GM12878 (cell line): ENCODE results near the gene FBXL7. TPM values are rescaled to one million over a fixed set of nuclear protein-coding genes. Genes with fewer than 3 reads are reported as not detected.

Experiments used
- ATAC-seq: fragments of 200-7000 bp; cut with Tn5 transposase; 3 replicates; pipeline ENCODE4 v1.9.1; 2020; ENCODE audit warnings: mild to moderate bottlenecking, moderate library complexity
- BruUV-seq: library from RNA; stranded (reverse); fragments of 400-500 nt; replicated peaks from 2 replicates; lab custom pipeline; 2021; lab: Mats Ljungman, UMichigan
- CTCF ChIA-PET: fragments of 300-600 bp; sonication (Branson Sonifier 250); formaldehyde crosslinking; extraction: SDS; loops from one replicate; lab custom pipeline; 2021; ENCODE audit warnings: inconsistent platforms; lab: Yijun Ruan, JAX
- POLR2A ChIA-PET: fragments of 350-600 bp; formaldehyde crosslinking; extraction: SDS; loops from one replicate; lab custom pipeline; 2021; ENCODE audit warnings: inconsistent platforms; lab: Charles Lee
- RAD21 ChIA-PET: fragments of 300-600 bp; sonication (Branson Sonifier 250); formaldehyde crosslinking; loops from one replicate; lab custom pipeline; 2023; ENCODE audit warnings: antibody characterized with exemption; ENCODE audit not compliant: unreplicated experiment; lab: Charles Lee
- SMC1A ChIA-PET: fragments of 300-600 bp; sonication (Branson Sonifier 250); formaldehyde crosslinking; loops from one replicate; lab custom pipeline; 2023; ENCODE audit not compliant: unreplicated experiment, uncharacterized antibody; lab: Charles Lee
- DNase-seq: peaks from one replicate; pipeline ENCODE4 v3.0.0-alpha.2; 2011; ENCODE audit warnings: low read depth, low spot score
- FAIRE-seq: peaks from 3 replicates; lab custom pipeline; 2011; peaks lifted over from hg19 to GRCh38; lab: Jason Lieb, UNC
- H2AFZ ChIP-seq: 2 replicates; pipeline ENCODE4 v1.6.0; 2011; ENCODE audit warnings: low read depth, low read length, control low read depth; ENCODE audit not compliant: control insufficient read depth
- H3K27ac ChIP-seq: 2 replicates; pipeline ENCODE4 v1.5.1; 2011; ENCODE audit warnings: control low read depth; ENCODE audit not compliant: control insufficient read depth, insufficient read depth
- H3K27me3 ChIP-seq, 2 experiments: replicated peaks in 1 of 2; 2 replicates each; pipeline versions ENCODE4 v1.6.0 to v1.6.1; 2011; ENCODE audit warnings: low read length in 1 of 2; ENCODE audit not compliant: control insufficient read depth in 2 of 2, insufficient read depth in 2 of 2
- H3K36me3 ChIP-seq, 2 experiments: 2 replicates each; pipeline ENCODE4 v1.5.1; 2011; ENCODE audit warnings: low read length in 1 of 2; ENCODE audit not compliant: control insufficient read depth in 2 of 2, insufficient read depth in 2 of 2
- H3K4me1 ChIP-seq: 2 replicates; pipeline ENCODE4 v1.6.1; 2011; ENCODE audit warnings: mild to moderate bottlenecking, low read length, moderate library complexity, mixed read lengths; ENCODE audit not compliant: control insufficient read depth, insufficient read depth
- H3K4me2 ChIP-seq: 2 replicates; pipeline ENCODE4 v1.6.0; 2011; ENCODE audit warnings: control low read depth; ENCODE audit not compliant: control insufficient read depth, insufficient read depth
- H3K4me3 ChIP-seq: fragments of 200-600 bp; sonication (generic); 2 replicates; pipeline ENCODE4 v1.5.1; 2016
- H3K79me2 ChIP-seq: 2 replicates; pipeline ENCODE4 v1.6.0; 2011; ENCODE audit warnings: low read length; ENCODE audit not compliant: control insufficient read depth, insufficient read depth
- H3K9ac ChIP-seq: 2 replicates; pipeline ENCODE4 v1.8.0; 2011; ENCODE audit warnings: low read length, control low read depth, mixed read lengths; ENCODE audit not compliant: control insufficient read depth, insufficient read depth
- H3K9me3 ChIP-seq: replicated peaks from 3 replicates; pipeline ENCODE4 v1.5.1; 2011; ENCODE audit warnings: mild to moderate bottlenecking, low read length; ENCODE audit not compliant: control insufficient read depth, insufficient read depth
- H4K20me1 ChIP-seq: 2 replicates; pipeline ENCODE4 v1.6.0; 2011; ENCODE audit not compliant: control insufficient read depth, insufficient read depth
- BHLHE40 ChIP-seq, 2 experiments: fragments of 450-650 bp in 1 of 2; IDR thresholded peaks; 2 replicates each; pipeline ENCODE4 v1.6.1; 2011 to 2017; ENCODE audit warnings: low read depth in 2 of 2, borderline replicate concordance in 1 of 2, improper control_type of control experiment in 1 of 2, low read length in 1 of 2, mild to moderate bottlenecking in 1 of 2
- BRCA1 ChIP-seq: IDR thresholded peaks from 2 replicates; pipeline ENCODE4 v1.6.1; 2011; ENCODE audit warnings: low read depth, low read length, improper control_type of control experiment
- CBX5 ChIP-seq: sonication (generic); IDR thresholded peaks from 2 replicates; pipeline ENCODE4 v1.6.1; 2016; ENCODE audit warnings: low read depth, moderate library complexity, mild to moderate bottlenecking, inconsistent platforms
- CREB1 ChIP-seq: IDR thresholded peaks from 2 replicates; pipeline ENCODE4 v1.6.1; 2012; ENCODE audit warnings: low read depth, mild to moderate bottlenecking, inconsistent platforms
- FOS ChIP-seq: IDR thresholded peaks from 3 replicates; pipeline ENCODE4 v1.6.1; 2011; ENCODE audit warnings: borderline replicate concordance; ENCODE audit not compliant: insufficient read length; ENCODE audit errors: extremely low read depth
- FOXK2 ChIP-seq: fragments of 450-650 bp; IDR thresholded peaks from 2 replicates; pipeline ENCODE4 v1.6.1; 2017; ENCODE audit warnings: mild to moderate bottlenecking, moderate library complexity
- FOXM1 ChIP-seq: IDR thresholded peaks from 2 replicates; pipeline ENCODE4 v1.6.1; 2012; ENCODE audit warnings: low read depth, mild to moderate bottlenecking, inconsistent platforms, low read length, moderate library complexity
- MYC ChIP-seq: IDR thresholded peaks from 2 replicates; pipeline ENCODE4 v1.6.1; 2011; ENCODE audit warnings: mild to moderate bottlenecking, low read length, moderate library complexity, inconsistent platforms; ENCODE audit not compliant: insufficient read depth, insufficient replicate concordance, insufficient read length, severe bottlenecking
- PKNOX1 ChIP-seq: fragments of 450-650 bp; IDR thresholded peaks from 2 replicates; pipeline ENCODE4 v1.6.1; 2016; ENCODE audit warnings: mild to moderate bottlenecking
- RAD51 ChIP-seq: fragments of 450-650 bp; IDR thresholded peaks from 2 replicates; pipeline ENCODE4 v1.6.1; 2016; ENCODE audit warnings: moderate library complexity, mild to moderate bottlenecking, inconsistent platforms
- RBBP5 ChIP-seq: fragments of 200-600 bp; sonication (generic); conservative IDR thresholded peaks from 2 replicates; pipeline ENCODE4 v1.6.1; 2016
- SP1 ChIP-seq: IDR thresholded peaks from one replicate; pipeline ENCODE4 v1.6.1; 2011; ENCODE audit warnings: low read depth, low read length
- WRNIP1 ChIP-seq: IDR thresholded peaks from 2 replicates; pipeline ENCODE4 v1.6.1; 2011; ENCODE audit warnings: low read depth, low read length, improper control_type of control experiment, borderline replicate concordance
- ZBTB40 ChIP-seq: fragments of 450-650 bp; IDR thresholded peaks from 2 replicates; pipeline ENCODE4 v1.6.1; 2016; ENCODE audit warnings: mild to moderate bottlenecking, moderate library complexity, borderline replicate concordance
- WGBS: methylation state at CpG from one replicate; pipeline ENCODE4 v1.1.6; 2016; ENCODE audit warnings: low lambda C conversion rate; ENCODE audit not compliant: insufficient replicate concordance, insufficient coverage; ENCODE audit errors: missing lambda C conversion rate; 5-methylcytosine and 5-hydroxymethylcytosine counted together
- in situ Hi-C: fragments of 300-500 bp; cut with MboI; formaldehyde crosslinking; loops from 9 replicates; pipeline ENCODE4 v1.14.3; 2018; ENCODE audit warnings: mixed read lengths
- intact Hi-C: fragments of 100-400 bp; cut with micrococcal nuclease; formaldehyde crosslinking; loops from one replicate; pipeline ENCODE4 v1.14.2; 2022; ENCODE audit not compliant: unreplicated experiment
- polyA plus RNA-seq, 11 experiments: library from polyadenylated mRNA; depleted of rRNA in 4 of 11; unstranded in 6 of 11; stranded (reverse) in 5 of 11; fragments of >200 nt; fragmentation: Nextera tagmentation in 4 of 11; fragmentation: Illumina TruSeq in 1 of 11; extraction: Ambion mirVana in 4 of 11; extraction: Trizol in 1 of 11; gene quantifications; 1 replicate in 1 of 11; 2 replicates in 10 of 11; pipeline versions ENCODE4 v1.2.1 to v1.2.3, GENCODE V29; 2011 to 2016; ENCODE audit warnings: inconsistent platforms in 2 of 11, missing spikeins in 2 of 11, low read depth in 1 of 11
- total RNA-seq, 4 experiments: library from RNA; depleted of rRNA in 3 of 4; stranded (reverse); fragments of >200 nt in 3 of 4; fragmentation: Illumina TruSeq in 1 of 4; extraction: Trizol in 1 of 4; gene quantifications; 2 replicates each; pipeline versions ENCODE4 v1.2.1 to v1.2.3, GENCODE V29; 2013 to 2021
- TF ChIP-seq, protein P1 (sequence below): fragments of 450-650 bp; IDR thresholded peaks from 2 replicates; pipeline ENCODE4 v1.6.1; 2016; ENCODE audit warnings: mild to moderate bottlenecking
- TF ChIP-seq, protein P2 (sequence below): IDR thresholded peaks from 2 replicates; pipeline ENCODE4 v1.6.1; 2012; ENCODE audit warnings: low read depth, low read length, improper control_type of control experiment

FBXL7 gene
- total and polyA plus RNA-seq, 10 of the 15 experiments (the other 5 are each of a cell fraction or from before 2014, with no cell fraction given), result 0.03 to 0.44 (median 0.16) TPM

- TF ChIP-seq ZBTB40 (no peak), RBBP5 (no peak), MYC (no peak), FOXK2 (no peak), BRCA1 (no peak), SP1 (no peak)
- TF ChIP-seq, protein P1, sequence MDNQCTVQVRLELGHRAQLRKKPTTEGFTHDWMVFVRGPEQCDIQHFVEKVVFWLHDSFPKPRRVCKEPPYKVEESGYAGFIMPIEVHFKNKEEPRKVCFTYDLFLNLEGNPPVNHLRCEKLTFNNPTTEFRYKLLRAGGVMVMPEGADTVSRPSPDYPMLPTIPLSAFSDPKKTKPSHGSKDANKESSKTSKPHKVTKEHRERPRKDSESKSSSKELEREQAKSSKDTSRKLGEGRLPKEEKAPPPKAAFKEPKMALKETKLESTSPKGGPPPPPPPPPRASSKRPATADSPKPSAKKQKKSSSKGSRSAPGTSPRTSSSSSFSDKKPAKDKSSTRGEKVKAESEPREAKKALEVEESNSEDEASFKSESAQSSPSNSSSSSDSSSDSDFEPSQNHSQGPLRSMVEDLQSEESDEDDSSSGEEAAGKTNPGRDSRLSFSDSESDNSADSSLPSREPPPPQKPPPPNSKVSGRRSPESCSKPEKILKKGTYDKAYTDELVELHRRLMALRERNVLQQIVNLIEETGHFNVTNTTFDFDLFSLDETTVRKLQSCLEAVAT, result no peak
Observed at GRCh38 chr5:15914638-15915037, 414.7 kb downstream of the FBXL7 start (continued).

DNA sequence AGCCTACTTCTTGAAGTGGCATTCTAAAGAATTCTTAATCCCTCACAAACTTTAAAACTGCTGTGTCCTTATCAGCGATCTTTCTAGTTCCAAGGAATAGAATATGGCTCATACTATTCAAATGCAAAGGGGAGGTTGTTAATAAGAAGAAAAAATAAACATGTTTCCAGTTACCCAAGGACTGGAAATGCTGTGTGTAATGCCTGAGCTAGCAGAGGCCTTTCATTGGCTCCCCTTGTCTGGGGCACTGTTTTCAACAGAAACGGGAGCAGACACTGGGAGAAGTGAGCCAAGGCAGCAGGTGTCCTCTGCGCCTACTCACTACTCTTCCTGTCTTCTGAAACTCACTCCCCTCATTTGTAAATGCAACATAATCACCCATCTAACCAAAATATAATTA lies 426.6 kb downstream of the FBXL7 start:
- in situ Hi-C loops (no loop called here), intact Hi-C loops (no loop called here)
- ChIA-PET CTCF (no interaction called here), SMC1A (no interaction called here), RAD21 (no interaction called here), POLR2A (no interaction called here)
- H3K4me3 ChIP-seq, result no peak overlapping the region
- DNase-seq (no peak), FAIRE-seq (no peak), ATAC-seq (no peak)
- H3K27ac ChIP-seq, result no peak overlapping the region
- H2AFZ ChIP-seq, result no peak overlapping the region
- no peaks in the 10 kb centered on the region for H3K27me3 ChIP-seq
- no peaks in the 10 kb centered on the region for H3K9me3 ChIP-seq
- WGBS, result 49% methylated on average over 3 of the region's 3 CpGs
- BruUV-seq, result no TSS peak
- no peaks in the 10 kb centered on the region for H3K4me1 ChIP-seq
- H4K20me1 ChIP-seq, result no peaks in the 10 kb centered on the region
- no peak overlapping the region for H3K9ac ChIP-seq
- no peaks in the 10 kb centered on the region for H3K36me3 ChIP-seq
- H3K4me2 ChIP-seq, result no peak overlapping the region
- no peaks in the 10 kb centered on the region for H3K79me2 ChIP-seq
- TF ChIP-seq, protein P2, sequence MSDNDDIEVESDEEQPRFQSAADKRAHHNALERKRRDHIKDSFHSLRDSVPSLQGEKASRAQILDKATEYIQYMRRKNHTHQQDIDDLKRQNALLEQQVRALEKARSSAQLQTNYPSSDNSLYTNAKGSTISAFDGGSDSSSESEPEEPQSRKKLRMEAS, result no peak
- TF ChIP-seq BHLHE40 (IDR thresholded peaks at IDR 0.05; ENCODE audit: borderline replicate concordance in 1 of 2, low read depth in 2 of 2, low read length in 1 of 2) (no peak), RAD51 (no peak), PKNOX1 (no peak), WRNIP1 (no peak), CBX5 (no peak), CREB1 (no peak), FOXM1 (no peak), FOS (no peak)
